Activated CD8-positive, alpha-beta T cell treated with anti-CD3 and anti-CD28 coated beads for 36 hours (primary cell): ENCODE measurements around the gene GRAMD2A. TPM values are rescaled to one million over a fixed set of nuclear protein-coding genes. Genes with fewer than 3 reads are reported as not detected.

Source experiments
- ATAC-seq: fragments of 200-7000 bp; cut with Tn5 transposase; one replicate; pipeline ENCODE4 v1.10.0; 2021; ENCODE audit warnings: mild to moderate bottlenecking, moderate library complexity
- CTCF ChIA-PET: fragments of 350-600 bp; sonication (Branson Sonifier 250); formaldehyde crosslinking; loops from one replicate; lab custom pipeline; 2021; ENCODE audit warnings: antibody characterized with exemption; lab: Charles Lee
- POLR2A ChIA-PET: fragments of 350-600 bp; sonication (Branson Sonifier 250); formaldehyde crosslinking; loops from one replicate; lab custom pipeline; 2021; ENCODE audit warnings: antibody characterized with exemption; lab: Charles Lee
- DNase-seq: peaks from one replicate; pipeline ENCODE4 v3.0.0-alpha.2; 2020
- H3K27ac Mint-ChIP-seq: one replicate; pipeline ENCODE4 v1.8.0; 2021; ENCODE audit warnings: mild to moderate bottlenecking, mixed read lengths
- H3K27me3 Mint-ChIP-seq: one replicate; pipeline ENCODE4 v1.8.0; 2021; ENCODE audit warnings: mixed read lengths
- H3K36me3 Mint-ChIP-seq: one replicate; pipeline ENCODE4 v1.8.0; 2021; ENCODE audit warnings: low read depth, mixed read lengths
- H3K4me1 Mint-ChIP-seq: one replicate; pipeline ENCODE4 v1.8.0; 2021; ENCODE audit warnings: low read depth, mixed read lengths
- H3K4me3 Mint-ChIP-seq: one replicate; pipeline ENCODE4 v1.8.0; 2021; ENCODE audit warnings: mild to moderate bottlenecking, moderate library complexity, mixed read lengths
- H3K9me3 Mint-ChIP-seq: one replicate; pipeline ENCODE4 v1.8.0; 2021; ENCODE audit warnings: mixed read lengths
- intact Hi-C: fragments of 100-400 bp; cut with micrococcal nuclease; formaldehyde crosslinking; loops from one replicate; pipeline ENCODE4 v1.10.0; 2022
- total RNA-seq, 2 experiments: library from RNA; stranded (reverse); gene quantifications; one replicate each; pipeline ENCODE4 v1.2.3, GENCODE V29; 2021
- TF ChIP-seq, protein P1 (sequence below): fragments of 200-600 bp; IDR thresholded peaks from one replicate; pipeline ENCODE4 v1.8.0; 2022; ENCODE audit warnings: antibody characterized with exemption, mild to moderate bottlenecking

GRAMD2A gene
- total RNA-seq, 2 experiments from 2014 or later = not detected

DNA sequence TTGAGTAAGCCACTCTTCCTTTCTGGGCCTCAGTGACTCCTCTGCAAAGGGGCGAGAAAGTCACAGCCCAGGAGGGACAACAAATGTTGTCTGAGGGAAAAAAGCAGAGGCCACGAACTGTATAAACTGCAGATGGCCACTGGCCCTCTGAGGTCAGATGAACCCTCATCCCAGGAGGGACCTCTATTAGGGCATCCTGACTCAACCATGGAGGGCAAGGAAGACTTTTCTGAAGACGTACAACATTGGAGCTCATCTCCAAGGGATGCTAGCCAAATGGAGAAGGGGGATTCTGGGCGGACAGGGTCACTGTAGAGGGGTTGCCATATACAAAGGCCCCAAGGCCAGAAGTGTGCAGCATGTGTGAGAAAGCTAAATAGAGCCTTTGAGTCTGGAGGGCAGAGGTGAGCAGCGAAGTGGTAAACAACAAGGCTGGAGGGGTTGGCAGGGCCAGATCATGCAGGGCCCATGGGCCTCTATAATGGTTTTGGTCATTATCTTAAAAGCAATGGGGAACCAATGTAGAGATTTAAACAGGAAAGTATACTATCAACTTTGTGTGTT is 16.7 kb downstream of the GRAMD2A start:
- Mint-ChIP-seq H3K27me3 (peaks cover 25% of the 10 kb centered on the region), H3K9me3 (no peaks in the 10 kb centered on the region), H3K4me3 (no peak overlapping the region), H3K4me1 (no peaks in the 10 kb centered on the region), H3K27ac (no peak overlapping the region), H3K36me3 (no peaks in the 10 kb centered on the region)
- CTCF ChIA-PET = no interaction called here
- intact Hi-C loops = no loop called here
- ATAC-seq (no peak), DNase-seq (no peak)
- POLR2A ChIA-PET = interaction anchor here (1.9 kb wide), 1 partner anchor 17 kb away, joined by 5 read pairs; the partner anchor contains the start of gene GRAMD2A
- TF ChIP-seq, protein P1, sequence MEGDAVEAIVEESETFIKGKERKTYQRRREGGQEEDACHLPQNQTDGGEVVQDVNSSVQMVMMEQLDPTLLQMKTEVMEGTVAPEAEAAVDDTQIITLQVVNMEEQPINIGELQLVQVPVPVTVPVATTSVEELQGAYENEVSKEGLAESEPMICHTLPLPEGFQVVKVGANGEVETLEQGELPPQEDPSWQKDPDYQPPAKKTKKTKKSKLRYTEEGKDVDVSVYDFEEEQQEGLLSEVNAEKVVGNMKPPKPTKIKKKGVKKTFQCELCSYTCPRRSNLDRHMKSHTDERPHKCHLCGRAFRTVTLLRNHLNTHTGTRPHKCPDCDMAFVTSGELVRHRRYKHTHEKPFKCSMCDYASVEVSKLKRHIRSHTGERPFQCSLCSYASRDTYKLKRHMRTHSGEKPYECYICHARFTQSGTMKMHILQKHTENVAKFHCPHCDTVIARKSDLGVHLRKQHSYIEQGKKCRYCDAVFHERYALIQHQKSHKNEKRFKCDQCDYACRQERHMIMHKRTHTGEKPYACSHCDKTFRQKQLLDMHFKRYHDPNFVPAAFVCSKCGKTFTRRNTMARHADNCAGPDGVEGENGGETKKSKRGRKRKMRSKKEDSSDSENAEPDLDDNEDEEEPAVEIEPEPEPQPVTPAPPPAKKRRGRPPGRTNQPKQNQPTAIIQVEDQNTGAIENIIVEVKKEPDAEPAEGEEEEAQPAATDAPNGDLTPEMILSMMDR = no peak

DNA sequence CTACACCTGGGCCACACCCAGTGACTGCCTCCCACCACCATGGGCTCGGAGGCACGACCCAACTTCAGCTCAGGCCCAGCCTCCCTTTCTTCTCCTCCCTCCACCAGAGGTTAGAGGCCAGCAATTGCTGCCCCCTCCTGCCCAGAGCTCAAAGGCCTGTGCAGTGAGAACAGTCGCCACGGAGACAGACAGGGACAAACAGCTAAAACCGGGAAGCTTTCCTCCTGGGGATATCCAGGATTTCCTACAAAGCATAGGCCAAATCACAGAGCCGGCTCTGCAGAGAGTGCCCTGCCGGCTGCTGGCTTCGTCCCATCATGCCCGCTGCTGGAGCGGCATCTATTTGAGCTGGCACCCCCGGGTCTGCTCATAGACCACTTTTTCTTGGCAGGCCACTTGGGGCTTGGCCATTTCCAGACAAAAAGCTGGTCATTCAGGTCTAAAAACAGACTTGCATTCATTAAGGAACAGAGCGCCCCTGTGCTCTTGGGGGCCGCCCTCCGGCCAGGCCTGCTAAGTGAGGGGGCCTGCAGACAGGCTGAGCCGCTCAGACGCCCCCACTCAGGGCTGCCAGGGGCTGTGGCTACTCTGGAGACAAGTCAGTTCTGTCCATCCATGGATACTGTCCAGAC is 17.5 kb downstream of the GRAMD2A start:
- intact Hi-C loops = no loop called here
- TF ChIP-seq, protein P1 = no peak
- no peak for DNase-seq
- no peak for ATAC-seq
- ChIA-PET POLR2A (interaction anchor here (0.5 kb wide), 1 partner anchor 401 kb away, joined by 4 read pairs; no protein-coding TSS in a partner anchor), CTCF (no interaction called here)
- no peak overlapping the region for H3K27ac Mint-ChIP-seq
- H3K4me1 Mint-ChIP-seq = no peaks in the 10 kb centered on the region
- no peaks in the 10 kb centered on the region for H3K36me3 Mint-ChIP-seq
- no peak overlapping the region for H3K4me3 Mint-ChIP-seq
- H3K27me3 Mint-ChIP-seq = peaks cover 21% of the 10 kb centered on the region
- no peaks in the 10 kb centered on the region for H3K9me3 Mint-ChIP-seq

DNA sequence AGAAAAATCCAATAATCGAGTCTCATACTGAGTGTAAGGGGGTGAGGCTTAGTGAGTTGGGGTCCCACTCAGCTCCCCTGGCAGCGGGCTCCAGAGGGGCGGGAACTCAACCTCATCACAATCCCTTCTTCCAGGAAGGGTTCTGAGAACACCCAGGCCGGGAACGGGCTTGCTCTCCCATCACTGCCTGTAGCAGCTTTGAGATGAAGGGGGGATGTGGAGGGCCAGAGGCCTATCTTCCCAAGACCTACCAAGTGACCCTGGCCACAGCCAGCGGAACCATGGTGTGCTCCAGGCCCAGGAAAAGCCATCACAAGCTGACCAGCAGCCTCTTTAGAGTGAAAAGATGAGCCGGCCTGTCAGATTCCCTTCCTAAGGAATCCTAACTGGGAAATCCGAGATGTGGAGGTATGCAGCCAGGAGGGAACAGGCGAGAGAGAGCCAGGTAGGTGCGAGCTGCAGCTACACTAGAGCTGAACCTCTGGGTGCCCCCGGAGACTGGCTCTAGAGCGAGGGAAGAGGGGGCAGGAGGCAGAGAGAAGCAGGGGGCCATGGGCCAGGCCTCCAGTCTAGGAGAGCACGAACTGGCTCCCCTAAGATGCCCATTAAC is 18.5 kb downstream of the GRAMD2A start:
- H3K27me3 Mint-ChIP-seq = peaks cover 18% of the 10 kb centered on the region
- H3K9me3 Mint-ChIP-seq = no peaks in the 10 kb centered on the region
- POLR2A ChIA-PET = interaction anchor here (0.5 kb wide), 1 partner anchor 400 kb away, joined by 4 read pairs; no protein-coding TSS in a partner anchor
- intact Hi-C loops = no loop called here
- ATAC-seq (no peak), DNase-seq (no peak)
- CTCF ChIA-PET = no interaction called here
- TF ChIP-seq, protein P1 = no peak
- H3K4me3 Mint-ChIP-seq = no peak overlapping the region
- H3K36me3 Mint-ChIP-seq = no peaks in the 10 kb centered on the region
- H3K27ac Mint-ChIP-seq = no peak overlapping the region
- H3K4me1 Mint-ChIP-seq = no peaks in the 10 kb centered on the region

DNA sequence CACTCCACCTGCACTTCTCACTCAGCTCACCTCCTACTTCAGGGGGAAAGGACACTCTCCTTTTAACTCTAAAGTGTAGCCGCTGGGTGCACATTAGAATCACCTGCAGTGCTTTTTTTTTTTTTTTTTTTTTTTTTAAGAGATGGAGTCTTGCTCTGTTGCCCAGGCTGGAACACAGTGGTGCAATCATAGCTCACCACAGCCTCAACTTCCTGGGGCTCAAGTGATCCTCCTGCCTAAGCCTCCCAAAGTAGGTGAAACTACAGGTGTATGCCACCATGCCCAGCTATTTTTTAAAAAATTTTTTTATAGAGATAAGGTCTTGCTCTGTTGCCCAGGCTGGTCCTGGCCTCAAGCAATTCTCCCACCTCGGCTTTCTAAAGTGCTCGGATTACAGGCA is 20.8 kb downstream of the GRAMD2A start:
- ATAC-seq = no peak
- no peaks in the 10 kb centered on the region for H3K9me3 Mint-ChIP-seq
- TF ChIP-seq, protein P1 = no peak
- no peak for DNase-seq
- no peaks in the 10 kb centered on the region for H3K4me1 Mint-ChIP-seq
- peaks cover 6% of the 10 kb centered on the region for H3K27me3 Mint-ChIP-seq
- H3K27ac Mint-ChIP-seq = no peak overlapping the region
- H3K4me3 Mint-ChIP-seq = no peak overlapping the region
- intact Hi-C loops = no loop called here
- CTCF ChIA-PET = interaction anchor here (1.4 kb wide), 1 partner anchor 21 kb away, joined by 4 read pairs; no protein-coding TSS in a partner anchor
- POLR2A ChIA-PET = interaction anchor here (0.6 to 0.8 kb wide), 2 partner anchors 56 to 62 kb away, joined by 3 read pairs; no protein-coding TSS in a partner anchor
- H3K36me3 Mint-ChIP-seq = no peaks in the 10 kb centered on the region
